CD4-positive, alpha-beta T cell treated with Interleukin-6 for 4 hours (primary cell): ENCODE data around the gene ARHGEF1.

Experiments
- DNase-seq: peaks from one replicate; pipeline ENCODE4 v3.0.0-alpha.2; 2020; ENCODE audit warnings: mixed read lengths

Gene ARHGEF1

DNA sequence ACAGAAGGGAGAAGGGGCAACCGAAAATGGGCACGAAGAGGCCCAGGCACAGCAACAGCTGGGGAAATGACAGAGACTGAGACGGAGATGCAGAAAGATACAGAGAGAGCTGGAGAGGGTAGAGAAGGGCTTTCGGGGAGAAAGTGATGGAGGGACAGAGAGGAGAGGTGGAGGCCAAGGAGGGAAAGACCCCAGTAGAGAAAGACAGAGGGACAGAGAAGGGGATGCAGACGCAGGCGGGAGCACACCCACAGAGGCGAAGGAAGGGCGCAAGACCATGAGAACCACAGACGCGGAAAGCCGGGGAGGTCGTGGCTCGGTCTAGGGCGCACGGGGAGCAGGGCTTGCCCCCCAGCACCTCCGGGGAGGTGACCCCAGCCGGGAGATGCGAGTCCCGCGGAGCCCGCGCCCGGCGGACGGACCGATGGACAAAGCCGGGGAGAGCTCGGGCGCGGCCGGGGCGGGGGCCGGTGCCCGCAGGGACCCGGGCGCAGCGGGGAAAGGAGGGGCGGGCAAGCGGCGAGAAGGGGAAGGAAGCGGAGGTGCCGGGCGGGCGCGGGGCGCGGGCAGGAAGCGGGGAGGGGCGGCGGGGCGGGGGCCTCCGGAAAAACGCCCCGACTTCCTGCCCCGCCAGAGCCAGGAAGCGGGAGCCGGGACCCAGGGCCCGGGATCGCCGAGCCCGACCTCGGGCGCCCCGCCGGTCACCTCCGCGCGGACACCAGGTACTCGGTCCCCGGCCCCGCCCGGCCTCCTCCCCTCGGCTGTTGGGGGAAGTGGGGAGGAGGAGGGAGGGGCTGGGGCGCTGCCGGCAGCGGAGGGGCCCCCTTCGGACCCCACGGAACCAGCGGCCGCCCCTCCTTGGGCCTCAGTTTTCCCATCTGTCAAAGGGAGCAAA, at the start of gene ARHGEF1:
TSS of gene ARHGEF1 (plus strand) at position 617 of the 895 bp plus-strand sequence. CDS start 4,899 bp downstream, outside the sequence.
- DNase-seq: peak; percentile 79

DNA sequence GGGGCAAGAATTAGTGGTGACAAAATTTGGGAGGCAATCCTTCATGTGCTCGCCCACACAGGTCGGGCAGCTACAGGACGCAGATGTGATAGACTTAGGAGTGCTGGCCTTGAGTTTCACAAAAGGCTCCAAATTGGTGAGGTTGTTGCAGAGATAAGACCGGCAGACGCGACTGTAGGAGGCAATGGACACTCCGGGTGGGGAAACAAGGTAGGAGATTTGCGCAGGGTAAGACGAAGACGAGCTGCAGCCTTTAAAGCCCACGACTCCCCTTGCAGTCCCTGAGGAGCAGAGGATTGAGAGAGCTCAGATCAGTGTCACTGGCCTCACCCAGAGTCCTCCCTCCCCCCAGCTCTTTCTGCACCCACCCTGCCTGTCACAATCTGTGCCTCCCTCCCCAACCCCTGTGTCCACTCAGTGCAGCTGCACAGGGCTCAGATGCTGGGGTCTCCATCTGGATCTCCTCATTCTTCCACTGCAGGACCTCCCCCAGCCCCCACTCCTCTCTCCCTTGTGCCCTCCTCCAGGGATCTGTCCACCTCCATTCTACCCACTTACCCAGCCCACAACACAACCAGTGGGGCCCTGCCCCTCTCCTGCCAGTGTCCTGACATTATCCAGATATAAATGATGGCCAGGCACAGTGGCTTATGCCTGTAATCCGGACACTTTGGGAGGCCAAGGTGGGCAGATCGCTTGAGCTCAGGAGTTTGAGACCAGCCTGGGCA, 44.8 kb upstream of the ARHGEF1 start:
- no peak for DNase-seq

- no peak for DNase-seq
These were observed 43.8 kb upstream of the ARHGEF1 start for GRCh38 chr19:41839211-41839610.

DNA sequence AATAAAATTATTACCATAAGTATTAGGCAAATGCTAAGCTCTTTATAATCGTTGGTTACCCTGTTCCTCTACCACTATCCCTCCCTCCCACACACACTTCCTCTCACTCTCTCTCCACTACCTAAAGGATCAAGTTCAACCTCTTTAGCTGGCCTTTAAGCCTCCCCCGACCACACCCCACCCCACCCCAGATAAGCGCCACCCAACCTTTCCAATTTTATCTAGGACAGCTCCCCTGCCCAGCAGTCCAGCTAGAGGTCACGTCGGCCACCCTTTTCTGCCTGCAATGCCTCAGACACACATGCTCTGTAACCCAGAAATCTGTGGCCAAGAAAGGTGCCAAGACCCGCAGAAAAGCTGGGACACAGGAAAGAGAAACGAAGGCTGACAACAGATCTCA, 39.6 kb upstream of the ARHGEF1 start:
- no peak for DNase-seq

DNA sequence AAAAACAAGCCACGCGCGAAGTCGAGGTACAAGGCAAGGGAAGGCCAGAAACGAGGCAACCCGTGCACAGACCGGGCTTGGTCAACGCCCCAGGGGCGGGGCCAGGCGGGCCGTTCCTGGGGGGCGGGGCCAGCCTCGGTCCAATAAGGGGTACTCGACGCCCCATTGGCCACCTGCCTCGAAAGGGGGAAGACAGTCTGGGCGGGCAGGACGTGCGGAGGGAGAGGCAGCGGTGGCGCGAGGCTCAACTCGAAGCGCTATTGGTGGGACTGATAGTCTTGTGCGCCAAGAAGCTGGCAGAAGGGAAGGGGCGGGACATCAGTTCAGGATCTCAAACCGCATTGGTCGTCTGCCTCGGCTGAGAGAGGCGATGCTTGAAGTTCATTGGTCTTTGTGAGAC, 38.4 kb upstream of the ARHGEF1 start, which contains the start of gene LYPD4:
TSS of gene LYPD4 (minus strand) at position 83 of the 400 bp plus-strand sequence. CDS start 5,398 bp downstream, outside the sequence.
- DNase-seq: no peak

DNA sequence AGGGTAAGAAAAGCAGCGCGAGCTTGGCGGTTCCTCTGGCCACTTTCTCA, 38.2 kb upstream of the ARHGEF1 start, which contains the start of gene DMRTC2:
TSS of gene DMRTC2 (plus strand) at position 42 of the 50 bp plus-strand sequence. CDS start 2,387 bp downstream, outside the sequence.
- DNase-seq: no peak

DNA sequence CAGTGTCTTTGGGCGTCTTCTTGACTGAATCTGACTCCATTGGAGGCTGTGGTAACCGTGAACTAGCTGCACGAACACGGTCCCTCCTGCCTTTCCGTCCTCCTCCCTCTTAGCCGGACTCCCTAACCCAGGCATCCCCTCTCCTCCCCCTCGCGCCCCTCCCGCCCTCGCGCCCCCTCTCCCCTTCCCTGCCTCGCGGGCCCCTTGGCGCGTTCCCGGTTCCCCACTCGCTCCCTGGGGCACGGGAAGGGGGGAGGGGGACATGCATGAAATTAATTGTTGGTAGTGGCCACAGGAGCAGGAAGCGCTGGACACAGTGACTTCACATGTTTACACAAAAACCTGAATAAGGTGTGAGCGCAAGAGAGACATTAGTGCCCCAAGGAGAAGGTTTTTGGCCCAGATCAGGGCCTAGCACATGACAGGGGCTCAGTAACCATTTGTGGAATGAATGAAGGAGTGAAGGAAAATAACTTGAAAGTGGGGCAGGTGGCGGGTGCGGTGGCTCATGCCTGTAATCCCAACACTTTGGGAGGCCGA, 37.9 kb upstream of the ARHGEF1 start:
- DNase-seq: no peak

DNA sequence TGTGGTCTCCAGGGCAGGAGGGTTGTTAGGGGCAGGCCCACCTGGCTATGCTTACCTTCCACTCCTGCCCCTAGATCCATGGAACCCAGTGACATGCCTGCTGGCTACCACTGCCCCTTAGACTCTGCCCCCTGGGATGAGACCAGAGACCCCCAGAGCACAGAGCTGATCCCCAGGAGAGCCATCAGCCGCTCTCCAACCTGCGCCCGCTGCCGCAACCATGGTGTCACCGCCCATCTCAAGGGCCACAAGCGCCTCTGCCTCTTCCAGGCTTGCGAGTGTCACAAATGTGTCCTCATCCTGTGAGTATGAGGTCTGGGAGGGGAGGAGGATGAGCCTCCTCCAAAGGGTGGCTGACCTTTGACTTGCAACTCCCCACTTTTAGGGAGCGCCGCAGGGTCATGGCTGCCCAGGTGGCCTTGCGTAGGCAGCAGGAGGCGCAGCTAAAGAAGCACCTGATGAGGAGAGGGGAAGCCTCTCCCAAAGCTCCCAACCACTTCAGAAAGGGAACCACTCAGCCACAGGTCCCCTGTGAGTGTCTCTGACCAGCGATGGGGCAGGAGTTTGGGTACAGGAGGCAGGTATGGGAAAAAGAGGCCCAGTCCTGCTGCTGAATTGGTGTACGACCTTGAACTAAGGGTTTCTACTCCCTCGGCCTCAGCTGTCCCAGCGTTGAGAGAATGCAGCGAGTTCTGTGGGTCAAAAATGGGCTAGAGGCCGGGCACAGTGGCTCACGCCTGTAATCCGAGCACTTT, 35.5 kb upstream of the ARHGEF1 start:
- DNase-seq: no peak

GRCh38 chr19:41848666-41849065, 34.3 kb upstream of the ARHGEF1 start:
- no peak for DNase-seq

DNA sequence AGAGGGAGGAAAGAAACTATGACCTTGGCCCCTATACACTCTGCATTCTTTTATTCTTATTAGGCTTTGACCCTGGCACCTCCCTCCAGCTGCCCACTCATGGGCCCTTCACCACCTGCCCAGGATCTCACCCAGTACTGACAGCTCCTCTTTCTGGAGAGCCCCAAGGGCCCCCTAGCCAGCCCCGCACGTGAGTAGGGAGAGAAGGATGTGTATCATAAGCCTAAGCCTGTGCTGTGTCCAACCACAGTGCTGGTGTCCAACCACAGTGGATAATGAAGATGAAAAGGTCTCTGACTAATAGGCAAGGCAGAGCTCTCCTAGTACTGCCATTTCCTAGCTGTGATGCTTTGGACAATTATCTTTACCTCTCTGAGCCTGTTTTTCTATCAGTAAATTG, 33.9 kb upstream of the ARHGEF1 start:
- no peak for DNase-seq

DNA sequence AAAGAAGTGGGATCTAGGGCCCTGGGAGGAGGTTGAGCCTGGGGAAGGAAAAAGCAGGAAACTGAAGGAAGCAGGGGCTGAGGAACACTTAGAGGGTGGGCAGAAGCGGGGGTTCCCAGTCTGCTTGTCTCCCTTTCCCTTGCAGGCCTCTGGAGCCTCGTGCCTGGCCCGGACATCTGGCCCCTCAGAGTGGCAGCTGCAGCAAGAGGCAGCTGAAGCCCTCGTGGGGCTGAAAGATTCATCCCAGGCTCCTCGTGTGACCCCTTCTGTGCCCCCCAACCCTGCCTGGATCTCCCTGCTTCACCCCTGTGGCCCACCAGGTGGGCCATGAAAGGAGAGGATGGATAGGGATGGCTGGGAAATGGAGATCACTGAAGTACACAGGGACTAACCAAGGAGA, 32.6 kb upstream of the ARHGEF1 start:
- no peak for DNase-seq

- DNase-seq: no peak
These were observed 31.5 kb upstream of the ARHGEF1 start for GRCh38 chr19:41851456-41851855.

GRCh38 chr19:41853344-41853743, 29.6 kb upstream of the ARHGEF1 start:
- DNase-seq: no peak

DNA sequence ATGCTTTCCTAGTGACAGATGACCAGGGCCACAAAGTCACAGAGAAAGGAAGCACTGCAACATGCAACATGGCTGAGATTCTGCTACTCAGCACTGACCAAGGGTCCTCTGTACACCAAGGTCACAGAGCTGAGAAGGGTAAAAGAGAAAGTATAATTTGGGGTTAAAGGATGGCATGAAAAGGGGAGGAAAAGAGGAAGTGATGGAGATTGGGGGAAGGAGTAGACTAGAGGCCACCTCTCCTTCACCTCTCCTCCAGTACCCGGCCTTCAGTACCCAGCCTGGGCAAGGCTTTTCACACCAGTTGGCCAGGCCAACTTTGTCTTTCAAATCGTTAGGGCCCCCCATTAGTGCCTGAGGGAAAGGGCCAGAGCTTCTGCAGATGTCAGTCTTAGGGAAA, 29.2 kb upstream of the ARHGEF1 start:
- DNase-seq: no peak

- DNase-seq: no peak
These were observed 23.8 kb upstream of the ARHGEF1 start for GRCh38 chr19:41859213-41859617.

DNA sequence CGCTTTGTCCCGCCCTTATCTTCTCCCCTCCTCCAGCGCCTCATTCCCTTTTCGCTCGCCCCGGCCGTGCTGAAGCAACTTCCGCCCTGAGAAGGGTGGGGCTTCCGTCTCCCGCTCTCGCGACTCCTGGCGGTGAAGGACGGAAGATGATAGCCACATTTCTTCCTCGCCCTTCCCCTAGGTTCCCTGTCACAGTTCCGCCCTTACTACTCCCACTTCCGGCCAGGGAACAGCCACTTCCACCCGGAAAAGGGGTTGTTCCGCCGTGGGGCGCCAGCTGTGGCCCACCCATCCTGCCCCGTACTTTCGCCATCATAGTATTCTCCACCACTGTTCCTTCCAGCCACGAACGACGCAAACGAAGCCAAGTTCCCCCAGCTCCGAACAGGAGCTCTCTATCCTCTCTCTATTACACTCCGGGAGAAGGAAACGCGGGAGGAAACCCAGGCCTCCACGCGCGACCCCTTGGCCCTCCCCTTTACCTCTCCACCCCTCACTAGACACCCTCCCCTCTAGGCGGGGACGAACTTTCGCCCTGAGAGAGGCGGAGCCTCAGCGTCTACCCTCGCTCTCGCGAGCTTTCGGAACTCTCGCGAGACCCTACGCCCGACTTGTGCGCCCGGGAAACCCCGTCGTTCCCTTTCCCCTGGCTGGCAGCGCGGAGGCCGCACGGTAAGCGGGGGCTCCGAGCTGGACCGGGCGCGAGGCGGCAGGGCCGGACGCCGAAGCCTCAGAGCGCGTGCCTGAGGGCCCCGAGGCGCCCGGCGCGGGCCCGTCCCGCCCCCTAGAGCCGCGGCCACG, 23.2 kb upstream of the ARHGEF1 start, which contains the start of gene RPS19:
TSS of gene RPS19 (plus strand) at position 638 of the 801 bp plus-strand sequence. CDS start 520 bp downstream, outside the sequence.
- peak; percentile 99 for DNase-seq

- DNase-seq: no peak
These were observed 22.4 kb upstream of the ARHGEF1 start for GRCh38 chr19:41860419-41861115.

GRCh38 chr19:41861116-41861768, 21.7 kb upstream of the ARHGEF1 start:
- no peak for DNase-seq

- DNase-seq: no peak
These were observed 21.1 kb upstream of the ARHGEF1 start for GRCh38 chr19:41861846-41862245.

DNA sequence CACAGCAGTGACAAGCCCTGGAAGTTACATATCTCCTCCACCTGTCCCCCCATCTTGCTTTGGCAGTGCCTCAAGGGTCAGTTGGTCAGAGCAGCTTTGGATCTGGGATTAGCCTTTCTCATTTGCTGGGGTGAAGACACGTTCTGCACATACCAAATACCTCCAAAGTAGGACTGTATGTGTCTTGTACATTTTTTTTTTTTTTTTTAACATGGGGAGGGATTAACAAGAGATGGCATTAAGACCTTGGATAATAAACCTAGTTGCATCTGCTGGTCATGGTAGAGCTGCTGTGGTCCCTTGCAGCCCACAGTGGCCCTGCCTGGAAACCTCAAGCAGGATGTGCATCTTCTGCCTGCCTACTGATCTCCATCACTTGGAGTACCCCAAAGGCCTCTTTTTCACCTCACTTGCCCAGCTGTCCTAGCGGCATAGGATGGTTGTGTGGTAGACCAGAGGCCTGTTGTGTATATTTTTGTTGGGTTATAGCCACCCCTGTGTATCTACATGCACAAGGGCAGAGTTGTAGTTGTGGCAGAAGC, 20.5 kb upstream of the ARHGEF1 start:
- no peak for DNase-seq
